Gastroesophageal sphincter (tissue), 4 donors: ENCODE results near the gene DCC. TPM values are rescaled to one million over a fixed set of nuclear protein-coding genes. Genes with fewer than 3 reads are reported as not detected.

Experiments used
- ATAC-seq: fragments of 150-250 bp; one replicate; pipeline ENCODE4 v1.9.1; 2016; ENCODE audit warnings: mild to moderate bottlenecking, moderate library complexity
- H3K27ac ChIP-seq, 4 donors: fragments of 200-600 bp; sonication (generic) in 3 of 4; 1 replicate in 3 of 4; 2 replicates in 1 of 4; pipeline ENCODE4 v1.5.1; 2016 to 2019
- H3K27me3 ChIP-seq: fragments of 200-600 bp; sonication (generic); one replicate; pipeline ENCODE4 v1.5.1; 2019
- H3K36me3 ChIP-seq, 2 donors: fragments of 200-600 bp; sonication (generic); one replicate each; pipeline ENCODE4 v1.5.1; 2019; ENCODE audit warnings: control low read depth in 1 of 2
- H3K4me1 ChIP-seq, 3 donors: fragments of 200-600 bp; sonication (generic); 1 replicate in 2 of 3; 2 replicates in 1 of 3; pipeline ENCODE4 v1.5.1; 2016 to 2019; ENCODE audit warnings: control low read depth in 2 of 3
- H3K4me3 ChIP-seq, 2 donors: fragments of 200-600 bp; sonication (generic); one replicate each; pipeline ENCODE4 v1.5.1; 2019; ENCODE audit warnings: mild to moderate bottlenecking in 1 of 2, moderate library complexity in 1 of 2
- H3K9me3 ChIP-seq, 3 donors: fragments of 200-600 bp; sonication (generic); one replicate each; pipeline ENCODE4 v1.5.1; 2017 to 2019; ENCODE audit warnings: control low read depth in 2 of 3
- EP300 ChIP-seq: sonication (generic); formaldehyde crosslinking; IDR thresholded peaks from one replicate; pipeline ENCODE4 v1.6.1; 2017; ENCODE audit warnings: antibody characterized with exemption, mild to moderate bottlenecking
- POLR2A ChIP-seq, 2 donors: fragments of 450-650 bp; IDR thresholded peaks; one replicate each; pipeline ENCODE4 v1.6.1; 2017; ENCODE audit warnings: antibody characterized with exemption in 2 of 2, mild to moderate bottlenecking in 2 of 2, moderate library complexity in 1 of 2
- POLR2AphosphoS5 ChIP-seq: sonication (generic); formaldehyde crosslinking; IDR thresholded peaks from one replicate; pipeline ENCODE4 v1.6.1; 2017; ENCODE audit warnings: antibody characterized with exemption
- WGBS, 2 donors: methylation state at CpG; one replicate each; pipeline ENCODE4 v1.1.5; 2018; ENCODE audit warnings: low coverage in 1 of 2; 5-methylcytosine and 5-hydroxymethylcytosine counted together
- total RNA-seq, 4 donors: library from RNA; depleted of rRNA; stranded (reverse); fragments of >200 nt; gene quantifications; one replicate each; pipeline ENCODE4 v1.1.0, GENCODE V29; 2016
- TF ChIP-seq, protein P1 (sequence below), 4 experiments: fragments of 200-600 bp in 2 of 4; fragments of 450-650 bp in 2 of 4; sonication (generic) in 1 of 4; IDR thresholded peaks; one replicate each; pipeline ENCODE4 v1.5.1; 2017 to 2019; ENCODE audit warnings: antibody characterized with exemption in 4 of 4, mild to moderate bottlenecking in 2 of 4, moderate library complexity in 2 of 4

DCC gene
- total RNA-seq, 4 donors from 2014 or later, result 0.13 to 0.54 (median 0.47) TPM; not detected in 1

DNA sequence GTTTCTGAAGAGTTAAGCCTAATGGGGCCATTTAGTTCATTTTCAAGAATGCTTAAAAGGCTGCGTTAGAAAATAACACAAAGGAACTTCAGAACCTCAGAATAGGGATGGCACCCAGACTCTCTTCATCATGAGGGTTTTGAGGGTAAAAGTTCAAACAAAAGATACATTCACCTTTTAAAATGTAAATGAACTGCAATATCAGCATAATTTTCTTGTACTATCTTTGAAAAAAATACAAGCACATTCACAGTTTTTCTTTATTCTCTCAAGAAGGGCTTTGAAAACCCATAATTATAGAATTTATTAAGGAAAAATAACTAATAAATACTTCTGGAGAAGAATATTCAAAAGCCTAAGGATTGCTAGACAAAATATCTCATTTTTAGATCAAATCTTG lies 791.0 kb downstream of the DCC start:
- TF ChIP-seq POLR2A (IDR thresholded peaks at IDR 0.05) (no peak), EP300 (no peak), POLR2AphosphoS5 (no peak)
- TF ChIP-seq, protein P1, sequence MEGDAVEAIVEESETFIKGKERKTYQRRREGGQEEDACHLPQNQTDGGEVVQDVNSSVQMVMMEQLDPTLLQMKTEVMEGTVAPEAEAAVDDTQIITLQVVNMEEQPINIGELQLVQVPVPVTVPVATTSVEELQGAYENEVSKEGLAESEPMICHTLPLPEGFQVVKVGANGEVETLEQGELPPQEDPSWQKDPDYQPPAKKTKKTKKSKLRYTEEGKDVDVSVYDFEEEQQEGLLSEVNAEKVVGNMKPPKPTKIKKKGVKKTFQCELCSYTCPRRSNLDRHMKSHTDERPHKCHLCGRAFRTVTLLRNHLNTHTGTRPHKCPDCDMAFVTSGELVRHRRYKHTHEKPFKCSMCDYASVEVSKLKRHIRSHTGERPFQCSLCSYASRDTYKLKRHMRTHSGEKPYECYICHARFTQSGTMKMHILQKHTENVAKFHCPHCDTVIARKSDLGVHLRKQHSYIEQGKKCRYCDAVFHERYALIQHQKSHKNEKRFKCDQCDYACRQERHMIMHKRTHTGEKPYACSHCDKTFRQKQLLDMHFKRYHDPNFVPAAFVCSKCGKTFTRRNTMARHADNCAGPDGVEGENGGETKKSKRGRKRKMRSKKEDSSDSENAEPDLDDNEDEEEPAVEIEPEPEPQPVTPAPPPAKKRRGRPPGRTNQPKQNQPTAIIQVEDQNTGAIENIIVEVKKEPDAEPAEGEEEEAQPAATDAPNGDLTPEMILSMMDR (IDR thresholded peaks at IDR 0.05), result no peak
- Histone ChIP-seq H3K27ac (no peak overlapping the region), H3K4me1 (no peaks in the 10 kb centered on the region), H3K4me3 (no peak overlapping the region), H3K9me3 (no peaks in the 10 kb centered on the region), H3K27me3 (no peaks in the 10 kb centered on the region), H3K36me3 (no peaks in the 10 kb centered on the region)
- 53 to 70% methylated on average over 1 of the region's 1 CpG for WGBS, 2 donors
- ATAC-seq, result no peak

DNA sequence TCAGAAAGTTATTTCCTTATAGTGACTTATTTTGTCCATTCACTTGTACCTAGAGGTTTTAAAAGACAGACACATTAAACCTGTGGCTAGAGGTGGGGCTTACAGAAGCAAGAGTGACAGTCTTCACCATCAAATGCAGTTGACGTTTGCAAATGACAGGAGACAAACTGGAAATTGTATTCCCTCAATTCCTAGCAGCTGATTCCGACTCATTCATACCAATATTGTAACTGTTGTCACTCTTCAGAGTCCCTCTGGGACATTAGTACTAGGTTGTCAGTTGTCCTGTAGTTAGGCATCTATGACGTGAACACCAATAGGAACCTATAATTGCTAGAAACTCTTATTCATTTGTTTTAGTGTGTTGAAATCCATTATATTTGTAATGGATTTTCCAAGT lies 794.7 kb downstream of the DCC start:
- Histone ChIP-seq H3K27ac (no peak overlapping the region), H3K36me3 (no peaks in the 10 kb centered on the region), H3K4me1 (no peaks in the 10 kb centered on the region), H3K4me3 (no peak overlapping the region), H3K9me3 (peaks cover 0 to 6% (median 0%) of the 10 kb centered on the region in 3 donors), H3K27me3 (no peaks in the 10 kb centered on the region)
- 82 to 97% methylated on average over 3 of the region's 3 CpGs for WGBS, 2 donors
- no peak for ATAC-seq
- TF ChIP-seq EP300 (no peak), POLR2A (IDR thresholded peaks at IDR 0.05) (no peak), POLR2AphosphoS5 (no peak)
- TF ChIP-seq, protein P1 (IDR thresholded peaks at IDR 0.05), result no peak

DNA sequence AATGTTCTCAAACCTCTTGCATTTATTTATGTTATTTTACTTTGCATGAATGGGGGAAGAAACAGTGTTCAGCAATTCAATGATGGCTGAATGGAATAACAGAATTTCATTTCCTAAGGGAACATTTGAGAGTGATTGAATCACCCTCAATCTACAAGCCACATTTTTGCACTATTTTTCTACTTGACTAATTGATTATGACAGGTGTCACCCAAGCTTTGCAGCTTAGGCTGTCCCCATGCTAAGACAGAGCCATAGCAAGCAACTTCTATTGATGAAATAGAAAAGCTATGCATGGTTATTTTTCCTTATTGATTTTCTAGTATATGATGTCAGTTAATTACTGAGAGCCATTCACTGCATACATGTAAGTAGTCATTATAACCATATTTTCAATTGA lies 795.7 kb downstream of the DCC start:
- TF ChIP-seq EP300, result no peak
- TF ChIP-seq, protein P1 (IDR thresholded peaks at IDR 0.05), result no peak
- TF ChIP-seq POLR2A (IDR thresholded peaks at IDR 0.05), result no peak
- no peak for TF ChIP-seq POLR2AphosphoS5
- ATAC-seq, result no peak
- Histone ChIP-seq H3K4me1 (no peaks in the 10 kb centered on the region), H3K27me3 (no peaks in the 10 kb centered on the region), H3K4me3 (no peak overlapping the region), H3K27ac (no peak overlapping the region), H3K9me3 (peaks cover 0 to 6% (median 0%) of the 10 kb centered on the region in 3 donors), H3K36me3 (no peaks in the 10 kb centered on the region)

- 37 to 53% methylated on average over 5 of the region's 5 CpGs for WGBS, 2 donors
- no peaks in the 10 kb centered on the region for H3K4me1 ChIP-seq
- no peak overlapping the region for H3K4me3 ChIP-seq
- TF ChIP-seq, protein P1 (IDR thresholded peaks at IDR 0.05), result no peak
- no peak for ATAC-seq
- H3K27ac ChIP-seq, result no peak overlapping the region
- H3K36me3 ChIP-seq, result no peaks in the 10 kb centered on the region
- no peaks in the 10 kb centered on the region for H3K27me3 ChIP-seq
- peaks cover 0 to 6% (median 0%) of the 10 kb centered on the region in 3 donors for H3K9me3 ChIP-seq
Measured at GRCh38 chr18:53139746-53140500, 799.9 kb downstream of the DCC start.

GRCh38 chr18:53142005-53142404 lies 802.0 kb downstream of the DCC start:
- Histone ChIP-seq H3K4me1 (no peaks in the 10 kb centered on the region), H3K27ac (no peak overlapping the region), H3K36me3 (no peaks in the 10 kb centered on the region), H3K27me3 (no peaks in the 10 kb centered on the region), H3K4me3 (no peak overlapping the region), H3K9me3 (peaks cover 0 to 4% (median 0%) of the 10 kb centered on the region in 3 donors)
- TF ChIP-seq, protein P1 (IDR thresholded peaks at IDR 0.05), result no peak
- WGBS, 2 donors, result 38 to 63% methylated on average over 3 to 4 of the region's 4 CpGs
- ATAC-seq, result no peak
